Coronary artery (tissue), 2 donors: Measurements from ENCODE around the gene NOXA1.
"Not testable (repeated sequence)": the region's sequence is repeated elsewhere in the genome, so short reads cannot be mapped to it uniquely, and the experiment has no call there.

Source experiments
- DNase-seq: peaks from one replicate; pipeline ENCODE4 v3.0.0-alpha.2; 2017; ENCODE audit warnings: low spot score
- H3K27ac ChIP-seq, 2 donors: fragments of 200-600 bp; sonication (generic); one replicate each; pipeline ENCODE4 v1.5.1; 2016 to 2019
- H3K4me3 ChIP-seq: fragments of 200-600 bp; sonication (generic); 2 replicates; pipeline ENCODE4 v1.5.1; 2016; ENCODE audit warnings: mild to moderate bottlenecking, moderate library complexity
- TF ChIP-seq, protein P1 (sequence below): fragments of 200-600 bp; sonication (generic); IDR thresholded peaks from one replicate; pipeline ENCODE4 v1.5.1; 2019; ENCODE audit warnings: antibody characterized with exemption

The NOXA1 gene

DNA sequence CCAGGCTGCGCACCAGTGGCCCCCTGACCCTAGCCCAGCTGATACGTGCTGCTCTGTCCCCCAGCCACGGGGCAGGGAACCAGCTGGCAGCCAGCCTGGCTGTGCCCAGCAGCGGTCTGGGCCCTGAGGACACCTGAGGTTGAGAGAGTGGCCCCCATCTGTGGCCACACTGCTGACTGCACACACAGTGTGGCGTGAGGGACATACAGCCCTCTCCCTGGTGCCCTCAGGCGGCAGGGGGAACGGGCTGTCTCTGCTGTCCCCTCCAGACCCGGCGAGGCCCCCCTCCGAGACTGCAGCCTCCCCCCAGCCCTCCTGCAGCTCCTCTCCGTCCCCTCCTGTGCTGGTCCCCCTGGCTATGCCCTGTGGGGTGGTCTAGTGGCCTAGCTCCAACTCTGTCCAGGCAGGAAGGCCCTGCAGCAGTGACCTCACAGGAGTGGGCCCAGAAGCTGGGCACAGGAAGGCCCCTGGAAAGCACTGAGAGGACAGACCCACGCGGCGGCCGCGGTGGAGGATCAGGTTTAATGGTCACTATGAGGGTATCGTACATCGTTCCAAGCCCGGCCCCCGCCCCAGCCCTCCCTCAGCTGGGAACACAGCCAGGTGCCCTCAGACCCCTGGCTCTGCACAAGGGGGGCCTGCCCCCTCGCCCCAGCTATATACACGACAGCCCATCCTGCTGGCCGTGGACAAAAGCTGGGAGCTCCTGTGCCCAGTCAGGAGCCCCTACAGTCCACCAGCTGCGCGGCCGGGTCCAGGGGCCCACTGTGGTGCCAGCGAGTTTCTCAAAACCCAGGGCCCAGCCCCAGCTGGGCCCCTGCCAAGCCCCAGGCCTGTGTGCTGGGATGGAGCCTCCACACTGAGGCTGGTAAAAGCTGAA lies 24.8 kb downstream of the NOXA1 start:
- TF ChIP-seq, protein P1, sequence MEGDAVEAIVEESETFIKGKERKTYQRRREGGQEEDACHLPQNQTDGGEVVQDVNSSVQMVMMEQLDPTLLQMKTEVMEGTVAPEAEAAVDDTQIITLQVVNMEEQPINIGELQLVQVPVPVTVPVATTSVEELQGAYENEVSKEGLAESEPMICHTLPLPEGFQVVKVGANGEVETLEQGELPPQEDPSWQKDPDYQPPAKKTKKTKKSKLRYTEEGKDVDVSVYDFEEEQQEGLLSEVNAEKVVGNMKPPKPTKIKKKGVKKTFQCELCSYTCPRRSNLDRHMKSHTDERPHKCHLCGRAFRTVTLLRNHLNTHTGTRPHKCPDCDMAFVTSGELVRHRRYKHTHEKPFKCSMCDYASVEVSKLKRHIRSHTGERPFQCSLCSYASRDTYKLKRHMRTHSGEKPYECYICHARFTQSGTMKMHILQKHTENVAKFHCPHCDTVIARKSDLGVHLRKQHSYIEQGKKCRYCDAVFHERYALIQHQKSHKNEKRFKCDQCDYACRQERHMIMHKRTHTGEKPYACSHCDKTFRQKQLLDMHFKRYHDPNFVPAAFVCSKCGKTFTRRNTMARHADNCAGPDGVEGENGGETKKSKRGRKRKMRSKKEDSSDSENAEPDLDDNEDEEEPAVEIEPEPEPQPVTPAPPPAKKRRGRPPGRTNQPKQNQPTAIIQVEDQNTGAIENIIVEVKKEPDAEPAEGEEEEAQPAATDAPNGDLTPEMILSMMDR: no peak
- H3K27ac ChIP-seq: no peak overlapping the region
- no peak for DNase-seq
- no peak overlapping the region for H3K4me3 ChIP-seq

DNA sequence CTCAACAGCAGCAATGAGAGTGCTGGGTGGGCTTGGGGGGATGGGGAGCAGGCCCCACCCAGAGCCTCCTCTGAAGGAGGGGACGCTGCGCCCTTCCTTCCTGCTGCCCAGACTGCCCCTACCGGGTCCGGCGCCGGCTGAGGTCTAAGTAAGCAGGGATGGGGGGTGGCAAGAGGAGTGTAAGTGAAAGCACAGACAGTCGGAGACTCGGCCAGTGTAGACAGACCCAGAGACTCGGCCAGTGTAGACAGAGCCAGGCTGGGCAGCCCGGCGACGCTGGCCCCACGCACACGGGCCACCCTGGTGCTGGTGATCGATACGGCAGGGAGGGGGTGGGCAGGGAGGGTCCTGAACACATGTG lies 25.4 kb downstream of the NOXA1 start:
- Histone ChIP-seq H3K4me3 (no peak overlapping the region), H3K27ac (no peak overlapping the region)
- TF ChIP-seq, protein P1: no peak
- no peak for DNase-seq

DNA sequence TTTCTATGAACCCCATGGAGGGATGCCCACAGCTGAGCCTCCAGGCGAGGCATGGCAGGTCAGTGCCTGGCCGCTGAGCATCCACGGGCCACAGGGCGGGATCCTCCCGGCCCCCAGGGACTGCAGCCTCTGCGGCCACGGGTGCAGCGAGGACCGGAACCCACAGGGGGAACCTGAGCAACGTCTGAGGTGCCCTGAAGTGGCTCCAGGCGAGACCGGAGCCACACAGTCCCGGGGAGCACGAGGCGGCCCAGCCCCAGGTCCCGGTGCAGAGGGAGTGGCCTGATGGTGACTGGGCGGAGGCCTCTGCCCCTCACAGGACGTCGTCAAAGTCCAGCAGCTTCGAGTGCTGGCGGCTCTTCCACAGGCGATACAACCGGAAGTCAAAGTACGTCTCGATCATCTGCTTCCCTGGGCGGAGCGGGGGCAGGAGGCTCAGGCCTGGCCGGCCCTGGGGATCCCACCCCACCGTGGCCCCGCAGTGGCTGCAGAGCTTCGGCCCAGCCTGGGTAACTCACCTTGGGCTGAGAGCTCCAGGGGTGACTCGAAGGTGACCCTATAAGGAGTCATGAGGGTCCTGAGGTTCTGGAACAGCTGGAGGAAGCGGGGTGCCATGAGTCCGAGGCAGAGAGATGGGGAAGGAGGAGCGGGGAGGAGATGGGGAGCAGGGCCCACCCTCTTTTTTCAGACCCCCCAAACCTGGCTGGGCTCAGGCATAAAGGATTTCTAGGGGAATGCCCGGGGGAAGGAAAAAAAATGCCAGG lies 26.1 kb downstream of the NOXA1 start:
- no peak overlapping the region for H3K27ac ChIP-seq
- TF ChIP-seq, protein P1: no peak
- no peak for DNase-seq
- no peak overlapping the region for H3K4me3 ChIP-seq

DNA sequence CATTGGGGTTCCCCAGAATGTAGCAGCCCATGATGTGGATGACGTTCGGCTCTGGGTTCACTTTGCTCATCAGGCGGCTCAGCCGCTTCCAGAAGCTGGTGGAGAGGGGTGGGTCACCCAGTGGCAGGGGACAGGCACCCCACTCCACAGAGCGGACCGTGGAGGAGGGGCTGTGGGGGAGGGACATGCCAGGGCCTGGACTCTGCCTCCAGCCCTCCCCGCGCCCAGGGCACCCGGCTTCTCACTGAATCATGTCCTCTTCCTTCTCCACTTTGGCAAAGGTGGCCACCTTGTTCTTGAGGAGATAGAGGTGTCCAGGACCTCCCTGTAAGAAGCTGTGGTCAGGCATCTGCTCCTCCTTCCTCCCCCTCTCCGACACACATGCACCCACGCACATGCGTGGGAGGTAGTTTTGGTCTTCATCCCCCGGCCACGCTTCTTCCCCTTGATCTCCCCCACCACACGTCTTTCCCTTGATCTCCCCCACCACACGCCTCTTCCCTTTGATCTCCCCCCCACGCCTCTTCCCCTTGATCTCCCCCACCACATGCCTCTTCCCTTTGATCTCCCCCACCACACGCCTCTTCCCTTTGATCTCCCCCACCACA lies 26.8 kb downstream of the NOXA1 start:
- DNase-seq: no peak
- TF ChIP-seq, protein P1: no peak
- no peak overlapping the region for H3K4me3 ChIP-seq
- H3K27ac ChIP-seq: no peak overlapping the region

DNA sequence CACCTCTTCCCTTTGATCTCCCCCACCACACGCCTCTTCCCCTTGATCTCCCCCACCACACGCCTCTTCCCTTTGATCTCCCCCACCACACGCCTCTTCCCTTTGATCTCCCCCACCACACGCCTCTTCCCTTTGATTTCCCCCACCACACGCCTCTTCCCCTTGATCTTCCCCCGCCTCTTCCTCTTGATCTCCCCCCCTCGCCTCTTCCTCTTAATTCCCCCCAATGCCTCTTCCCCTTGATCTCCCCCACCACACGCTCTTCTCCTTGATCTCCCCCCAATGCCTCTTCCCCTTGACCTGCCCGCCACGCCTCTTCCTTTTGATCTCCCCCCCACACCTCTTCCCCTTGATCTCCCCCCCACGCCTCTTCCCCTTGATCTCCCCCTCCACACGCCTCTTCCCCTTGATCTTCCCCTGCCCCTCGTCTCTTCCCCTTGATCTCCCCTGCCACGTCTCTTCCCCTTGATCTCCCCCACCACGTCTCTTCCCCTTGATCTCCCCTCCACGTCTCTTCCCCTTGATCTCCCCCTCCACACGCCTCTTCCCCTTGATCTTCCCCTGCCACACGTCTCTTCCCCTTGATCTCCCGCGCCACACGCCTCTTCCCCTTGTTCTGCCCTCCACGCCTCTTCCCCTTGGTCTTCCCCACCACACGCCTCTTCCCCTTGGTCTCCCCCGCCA lies 27.5 kb downstream of the NOXA1 start:
- not testable (repeated sequence) for DNase-seq, H3K4me3 ChIP-seq, H3K27ac ChIP-seq

DNA sequence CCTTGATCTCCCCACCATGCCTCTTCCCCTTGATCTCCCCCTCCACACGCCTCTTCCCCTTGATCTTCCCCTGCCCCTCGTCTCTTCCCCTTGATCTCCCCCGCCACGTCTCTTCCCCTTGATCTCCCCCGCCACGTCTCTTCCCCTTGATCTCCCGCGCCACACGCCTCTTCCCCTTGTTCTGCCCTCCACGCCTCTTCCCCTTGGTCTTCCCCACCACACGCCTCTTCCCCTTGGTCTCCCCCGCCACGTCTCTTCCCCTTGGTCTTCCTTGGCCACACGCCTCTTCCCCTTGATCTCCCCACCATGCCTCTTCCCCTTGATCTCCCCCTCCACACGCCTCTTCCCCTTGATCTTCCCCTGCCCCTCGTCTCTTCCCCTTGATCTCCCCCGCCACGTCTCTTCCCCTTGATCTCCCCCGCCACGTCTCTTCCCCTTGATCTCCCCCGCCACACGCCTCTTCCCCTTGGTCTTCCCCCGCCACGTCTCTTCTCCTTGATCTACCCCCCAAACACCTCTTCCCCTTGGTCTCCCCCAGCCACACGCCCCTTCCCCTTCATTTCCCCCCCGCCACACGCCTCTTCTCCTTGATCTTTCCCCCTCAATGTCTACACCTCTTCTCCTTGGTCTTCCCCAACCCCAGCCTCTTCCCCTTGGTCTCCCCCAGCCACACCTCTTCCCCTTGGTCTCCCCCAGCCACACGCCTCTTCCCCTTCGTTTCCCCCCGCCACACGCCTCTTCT lies 28.2 kb downstream of the NOXA1 start:
- not testable (repeated sequence) for H3K27ac ChIP-seq, DNase-seq, H3K4me3 ChIP-seq

DNA sequence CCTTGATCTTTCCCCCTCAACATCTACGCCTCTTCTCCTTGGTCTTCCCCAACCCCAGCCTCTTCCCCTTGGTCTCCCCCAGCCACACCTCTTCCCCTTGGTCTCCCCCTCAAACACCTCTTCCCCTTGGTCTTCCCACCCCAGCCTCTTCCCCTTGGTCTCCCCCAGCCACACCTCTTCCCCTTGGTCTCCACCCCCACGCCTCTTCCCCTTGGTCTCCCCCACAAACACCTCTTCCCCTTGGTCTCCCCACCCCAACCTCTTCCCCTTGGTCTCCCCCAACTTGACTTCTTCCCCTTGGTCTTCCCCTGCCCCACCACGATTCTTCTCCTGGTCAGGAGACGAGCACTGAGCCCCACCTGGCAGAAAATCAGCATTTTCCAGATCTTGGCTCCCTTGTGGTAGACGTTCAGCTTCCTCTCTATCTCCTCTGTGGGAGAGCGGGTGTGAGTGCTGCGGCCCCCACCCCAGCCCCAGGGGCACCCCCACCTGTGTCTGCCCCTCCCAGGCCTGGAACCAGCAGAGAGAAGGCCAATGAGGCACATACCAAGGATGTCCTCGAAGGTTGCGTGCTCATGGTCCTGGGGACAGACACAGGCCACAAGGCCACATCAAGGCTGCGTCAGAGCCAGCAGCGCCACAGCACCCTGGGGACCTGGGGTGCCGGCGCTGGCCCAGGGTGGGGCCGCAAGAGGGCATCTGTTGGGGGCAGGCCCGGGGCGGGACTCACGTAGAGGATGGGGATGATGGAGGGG lies 29.0 kb downstream of the NOXA1 start:
- H3K27ac ChIP-seq: no peak overlapping the region
- H3K4me3 ChIP-seq: no peak overlapping the region
- DNase-seq: no peak
- TF ChIP-seq, protein P1: no peak
